ENCODE data around the gene SKI. TPM values are rescaled to one million over a fixed set of nuclear protein-coding genes. Genes with fewer than 3 reads are reported as not detected.

SKI gene
- total and polyA plus RNA-seq, 4 donors: 17.1 to 90.7 (median 40.7) TPM

- Histone ChIP-seq H3K9ac (ENCODE audit: insufficient read depth in 1 of 2, low read length in 2 of 2) (no peak overlapping the region), H3K4me1 (ENCODE audit: control insufficient read depth in 5 of 5, insufficient read depth in 5 of 5, low read length in 5 of 5) (peaks cover 0 to 4% (median 0%) of the 10 kb centered on the region in 5 donors), H3K27me3 (ENCODE audit: control insufficient read depth in 3 of 3, insufficient read depth in 3 of 3, low read length in 2 of 3) (no peaks in the 10 kb centered on the region), H3K27ac (ENCODE audit: low read depth in 1 of 2, low read length in 1 of 2) (no peak overlapping the region), H3K36me3 (ENCODE audit: control insufficient read depth in 4 of 4, insufficient read depth in 4 of 4, low read length in 4 of 4) (no peaks in the 10 kb centered on the region), H3K4me3 (no peak overlapping the region), H3K9me3 (ENCODE audit: control insufficient read depth in 4 of 4, insufficient read depth in 3 of 4, low read length in 3 of 4) (peaks cover 0 to 5% (median 0%) of the 10 kb centered on the region in 4 donors)
- 88 to 89% methylated on average over 23 to 24 of the region's 24 CpGs for WGBS, 2 donors
- no peak for ATAC-seq (ENCODE audit: insufficient read depth, low FRiP score)
- peak in 1 of 3 donors; percentile 12 for DNase-seq
- TF ChIP-seq CTCF (IDR thresholded peaks at IDR 0.05; ENCODE audit: control extremely low read depth, extremely low read depth): no peak
Observed at GRCh38 chr1:2345297-2346075, 117.4 kb downstream of the SKI start.

- Histone ChIP-seq H3K9me3 (ENCODE audit: control insufficient read depth in 4 of 4, insufficient read depth in 3 of 4, low read length in 3 of 4) (peaks cover 0 to 5% (median 0%) of the 10 kb centered on the region in 4 donors), H3K4me3 (no peak overlapping the region), H3K27ac (ENCODE audit: low read depth in 1 of 2, low read length in 1 of 2) (no peak overlapping the region), H3K4me1 (ENCODE audit: control insufficient read depth in 5 of 5, insufficient read depth in 5 of 5, low read length in 5 of 5) (peaks cover 0 to 4% (median 0%) of the 10 kb centered on the region in 5 donors), H3K9ac (ENCODE audit: insufficient read depth in 1 of 2, low read length in 2 of 2) (no peak overlapping the region), H3K36me3 (ENCODE audit: control insufficient read depth in 4 of 4, insufficient read depth in 4 of 4, low read length in 4 of 4) (no peaks in the 10 kb centered on the region), H3K27me3 (ENCODE audit: control insufficient read depth in 3 of 3, insufficient read depth in 3 of 3, low read length in 2 of 3) (no peaks in the 10 kb centered on the region)
- WGBS, 2 donors: 83 to 92% methylated on average over 17 of the region's 17 CpGs
- DNase-seq (no peak), ATAC-seq (ENCODE audit: insufficient read depth, low FRiP score) (no peak)
- no peak for TF ChIP-seq CTCF (IDR thresholded peaks at IDR 0.05; ENCODE audit: control extremely low read depth, extremely low read depth)
Observed at GRCh38 chr1:2346691-2347408, 118.7 kb downstream of the SKI start.

- Histone ChIP-seq H3K9ac (ENCODE audit: insufficient read depth in 1 of 2, low read length in 2 of 2) (no peak overlapping the region), H3K9me3 (ENCODE audit: control insufficient read depth in 4 of 4, insufficient read depth in 3 of 4, low read length in 3 of 4) (peaks cover 0 to 5% (median 0%) of the 10 kb centered on the region in 4 donors), H3K36me3 (ENCODE audit: control insufficient read depth in 4 of 4, insufficient read depth in 4 of 4, low read length in 4 of 4) (no peaks in the 10 kb centered on the region), H3K27me3 (ENCODE audit: control insufficient read depth in 3 of 3, insufficient read depth in 3 of 3, low read length in 2 of 3) (no peaks in the 10 kb centered on the region), H3K4me1 (ENCODE audit: control insufficient read depth in 5 of 5, insufficient read depth in 5 of 5, low read length in 5 of 5) (peaks cover 0 to 4% (median 0%) of the 10 kb centered on the region in 5 donors), H3K4me3 (no peak overlapping the region), H3K27ac (ENCODE audit: low read depth in 1 of 2, low read length in 1 of 2) (no peak overlapping the region)
- no peak for DNase-seq
- TF ChIP-seq CTCF (IDR thresholded peaks at IDR 0.05; ENCODE audit: control extremely low read depth, extremely low read depth): no peak
- 80 to 89% methylated on average over 13 of the region's 13 CpGs for WGBS, 2 donors
- no peak for ATAC-seq (ENCODE audit: insufficient read depth, low FRiP score)
Observed at GRCh38 chr1:2347409-2347785, 119.3 kb downstream of the SKI start.
